Measurements from ENCODE around the gene ABI3BP. TPM values are rescaled to one million over a fixed set of nuclear protein-coding genes. Genes with fewer than 3 reads are reported as not detected.
A peak's percentile ranks its signal among the peaks of the same experiment; 100 is the strongest.
"Not testable (repeated sequence)": the region's sequence is repeated elsewhere in the genome, so short reads cannot be mapped to it uniquely, and the experiment has no call there.

The ABI3BP gene
- total RNA-seq (ENCODE audit: insufficient read depth, low replicate concordance): 51.8 TPM

GRCh38 chr3:100993309-100993708, at the start of gene ABI3BP:
TSS of gene ABI3BP (minus strand) at chr3:100993421. CDS start at chr3:100993384, 37 bp downstream.
- DNase-seq (ENCODE audit: low spot score): peak; percentile 90

DNA sequence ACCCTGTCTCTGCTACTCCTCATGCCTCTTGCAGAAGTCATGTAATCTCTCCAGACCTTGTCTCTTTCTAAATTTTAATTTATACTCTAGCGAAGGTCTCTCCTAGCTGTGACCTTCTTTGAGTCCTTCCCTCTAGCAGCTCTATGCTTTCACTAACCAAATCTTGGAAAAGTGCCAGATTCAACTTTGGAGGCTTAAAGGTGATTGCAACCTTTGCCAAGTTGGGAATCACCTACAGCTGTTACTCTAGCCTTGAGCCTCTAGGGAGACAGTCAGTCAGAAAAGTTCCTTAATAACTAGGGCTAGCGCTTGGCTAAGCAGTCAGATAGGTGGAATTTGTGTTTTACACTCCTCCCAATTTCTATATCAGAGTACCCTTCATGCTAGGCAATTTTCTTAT, 46.1 kb upstream of the ABI3BP start:
- DNase-seq (ENCODE audit: low spot score): no peak

- DNase-seq (ENCODE audit: low spot score): no peak
Measured at GRCh38 chr3:101038880-101039279, 45.7 kb upstream of the ABI3BP start.

DNA sequence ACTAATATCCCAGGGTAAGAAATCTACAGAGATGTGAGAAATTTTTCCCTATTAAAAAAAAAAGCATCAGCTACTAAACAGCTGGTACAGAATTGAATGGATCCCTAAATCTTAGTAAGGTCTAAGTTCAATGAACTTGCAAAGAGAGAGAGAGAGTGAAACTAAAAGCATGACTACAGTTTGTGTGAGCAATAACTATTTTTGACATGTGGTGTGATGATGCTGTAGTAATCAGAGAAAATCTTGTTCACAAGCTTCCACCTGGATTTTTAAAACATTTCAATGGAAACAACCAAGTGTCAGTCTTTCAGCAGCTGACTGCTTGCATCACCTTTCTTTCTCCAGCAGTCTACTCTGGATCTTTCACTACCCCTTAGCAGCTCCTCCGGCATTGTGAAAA, 45.2 kb upstream of the ABI3BP start:
- no peak for DNase-seq (ENCODE audit: low spot score)

DNA sequence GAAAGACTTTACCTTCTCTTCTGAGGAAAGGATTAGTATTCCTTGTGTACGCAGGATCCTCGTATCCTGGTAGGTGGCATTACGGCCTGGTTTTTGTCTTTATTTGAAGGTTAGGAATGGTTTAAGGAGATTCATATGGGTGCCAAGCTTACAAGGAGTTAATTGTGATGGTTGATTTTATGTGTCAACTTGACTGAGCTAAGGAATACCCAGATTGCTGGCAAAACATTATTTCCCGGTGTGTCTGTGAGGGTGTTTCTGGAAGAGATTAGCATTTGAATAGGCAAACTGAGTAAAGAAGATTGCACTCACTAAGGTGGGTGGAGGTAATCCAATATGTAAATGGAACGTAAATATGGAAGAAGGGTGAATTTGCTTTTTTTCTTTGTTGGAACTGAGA, 44.4 kb upstream of the ABI3BP start:
- no peak for DNase-seq (ENCODE audit: low spot score)

- no peak for DNase-seq (ENCODE audit: low spot score)
Measured at GRCh38 chr3:101036676-101037075, 43.5 kb upstream of the ABI3BP start.

DNA sequence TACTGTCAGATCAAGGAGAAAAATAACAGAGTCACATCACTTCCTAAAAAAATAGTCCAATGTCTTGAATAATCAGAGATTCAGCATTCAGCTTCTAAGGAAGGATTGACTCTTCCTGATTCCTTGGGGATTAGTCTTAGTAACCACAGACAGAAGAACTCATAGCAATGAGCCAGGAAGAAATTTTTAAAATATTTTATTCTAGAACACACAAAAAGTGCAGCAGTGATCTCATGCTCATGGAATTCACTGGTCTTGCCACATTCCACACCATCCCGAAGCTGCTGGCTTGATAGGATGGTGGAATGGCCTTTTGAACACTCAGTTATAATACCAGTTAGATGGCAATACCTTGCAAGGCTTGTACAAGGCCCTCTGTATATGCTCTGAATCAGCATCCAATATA, 43.0 kb upstream of the ABI3BP start:
- peak; percentile 91 for DNase-seq (ENCODE audit: low spot score)

DNA sequence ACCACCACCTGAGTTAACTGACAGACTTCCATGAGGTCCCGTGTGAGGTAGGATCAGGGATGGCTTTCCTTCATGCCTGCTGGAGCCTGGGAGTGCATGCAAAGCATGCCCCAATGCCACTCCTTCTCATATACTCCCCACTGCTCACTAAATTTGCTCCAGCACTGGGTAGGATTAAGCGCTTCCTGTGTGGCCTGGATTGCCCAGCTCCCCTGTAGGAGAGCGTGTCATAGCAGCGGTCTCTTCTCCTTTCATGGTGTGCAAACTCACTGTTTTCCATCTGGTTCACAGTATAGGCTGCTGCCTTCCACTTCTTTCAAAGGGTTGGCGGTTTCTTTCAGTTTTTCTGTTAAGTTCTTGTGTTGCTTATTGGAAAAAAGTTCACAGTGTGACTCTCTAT, 34.1 kb upstream of the ABI3BP start:
- no peak for DNase-seq (ENCODE audit: low spot score)

- DNase-seq (ENCODE audit: low spot score): no peak
Measured at GRCh38 chr3:101026881-101027280, 33.7 kb upstream of the ABI3BP start.

- no peak for DNase-seq (ENCODE audit: low spot score)
Measured at GRCh38 chr3:101026244-101026643, 33.0 kb upstream of the ABI3BP start.

DNA sequence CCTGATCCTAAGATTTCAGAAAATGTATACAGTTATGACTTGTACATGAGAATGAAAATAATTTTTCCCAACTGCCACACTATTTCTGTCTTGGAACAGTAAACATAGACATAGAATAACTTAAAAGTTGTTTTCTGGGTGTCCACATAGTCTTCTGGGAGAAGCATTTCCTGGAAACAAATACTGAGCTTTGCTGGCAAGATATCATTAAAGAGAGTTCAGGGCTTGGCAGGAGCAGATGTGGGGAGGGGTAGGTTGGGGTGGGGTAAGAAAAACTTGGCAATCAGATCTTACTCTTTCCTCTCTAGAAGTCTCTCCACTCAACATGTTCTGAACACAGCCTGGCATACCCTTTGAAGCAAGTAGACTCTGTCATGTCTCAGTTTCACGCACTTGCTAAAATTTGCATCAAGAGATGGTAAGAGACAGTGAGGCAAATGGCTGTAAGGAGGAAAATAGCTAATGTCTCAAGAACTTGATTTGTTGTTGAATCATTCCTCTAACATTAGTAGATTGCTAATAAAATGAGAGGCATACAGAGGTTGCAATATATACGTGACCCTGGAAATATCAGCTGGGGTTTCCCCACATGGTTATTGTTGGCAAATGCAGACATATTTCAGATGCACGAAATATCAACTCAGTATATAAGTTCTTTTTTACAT, 27.3 kb upstream of the ABI3BP start:
- DNase-seq (ENCODE audit: low spot score): no peak

- peak; percentile 80 for DNase-seq (ENCODE audit: low spot score)
Measured at GRCh38 chr3:101017017-101017416, 23.8 kb upstream of the ABI3BP start.

DNA sequence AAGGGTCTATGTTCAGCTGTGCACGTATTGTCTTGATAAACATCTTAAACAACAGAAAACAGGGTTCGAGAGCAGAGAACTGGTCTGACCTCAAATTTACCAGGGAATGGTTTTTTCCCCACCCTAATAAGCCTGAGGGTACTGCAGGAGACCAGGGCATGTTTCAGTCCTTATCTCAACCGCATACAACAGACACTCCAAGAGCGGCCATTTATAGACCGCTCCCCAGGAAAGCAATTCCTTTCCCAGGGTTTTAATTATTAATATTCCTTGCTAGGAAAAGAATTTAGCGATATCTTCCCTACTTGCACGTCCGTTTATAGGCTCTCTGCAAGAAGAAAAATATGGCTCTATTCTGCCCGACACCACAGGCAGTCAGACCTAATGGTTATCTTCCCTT, 19.1 kb upstream of the ABI3BP start:
- not testable (repeated sequence) for DNase-seq (ENCODE audit: low spot score)

DNA sequence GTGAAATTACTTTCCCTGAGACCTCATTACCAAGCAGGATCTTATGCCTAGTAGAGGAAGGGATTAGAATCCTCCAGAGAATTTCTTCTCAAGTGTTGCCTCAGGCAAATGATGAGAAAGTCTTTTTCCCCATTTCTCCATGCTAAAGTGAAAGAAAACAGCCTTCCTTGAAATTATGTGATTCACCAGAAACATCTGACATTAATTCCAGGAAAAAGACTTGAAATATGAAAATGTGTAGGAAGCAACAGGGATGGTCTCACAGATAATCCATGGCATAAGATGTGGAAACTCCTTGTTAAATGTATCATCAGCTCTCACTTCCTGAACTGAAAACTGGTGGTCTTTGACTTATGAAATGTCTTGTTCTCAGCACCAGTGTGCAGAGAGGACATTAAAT, 17.9 kb upstream of the ABI3BP start:
- DNase-seq (ENCODE audit: low spot score): no peak

DNA sequence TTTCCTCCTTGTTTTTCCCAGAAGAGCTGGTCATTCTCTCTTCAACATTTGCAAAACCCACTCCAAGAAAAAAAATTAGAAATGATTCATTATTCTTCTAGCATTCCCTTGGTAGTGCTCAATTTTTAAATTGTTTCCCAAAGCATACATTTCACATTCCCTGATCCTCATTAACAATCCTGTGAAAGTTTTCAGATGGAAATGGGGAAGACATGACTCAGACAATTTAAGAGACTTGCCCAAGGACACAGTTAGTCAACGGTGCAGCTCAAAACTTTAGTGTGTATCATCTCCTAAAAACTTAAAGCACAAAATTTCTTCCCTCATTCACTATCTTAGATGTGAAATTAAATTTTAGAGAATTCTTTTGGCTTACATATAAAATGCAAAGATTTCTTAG, 17.1 kb upstream of the ABI3BP start:
- no peak for DNase-seq (ENCODE audit: low spot score)

- no peak for DNase-seq (ENCODE audit: low spot score)
Measured at GRCh38 chr3:101009386-101009785, 16.2 kb upstream of the ABI3BP start.

GRCh38 chr3:100999160-100999559, 5.9 kb upstream of the ABI3BP start:
- DNase-seq (ENCODE audit: low spot score): no peak

DNA sequence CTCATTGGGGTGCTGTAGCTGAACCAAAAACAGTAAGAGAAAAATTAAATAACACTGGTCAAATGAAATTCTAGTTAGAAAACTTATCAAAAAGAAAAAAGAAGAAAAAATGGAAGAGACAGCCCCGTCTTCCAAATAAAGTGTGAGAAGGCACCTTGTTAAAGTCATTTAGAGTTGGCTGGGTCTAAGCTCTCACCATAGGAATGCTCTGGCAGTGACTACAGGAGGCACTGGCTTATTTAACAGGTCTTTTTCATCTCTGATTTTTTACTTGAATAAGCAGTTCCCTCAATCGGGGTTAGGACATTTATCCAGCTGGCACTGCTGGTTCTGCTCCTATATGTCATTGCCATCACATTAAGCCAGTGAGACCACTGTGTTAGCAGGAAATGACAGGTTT, 1.6 kb upstream of the ABI3BP start:
- no peak for DNase-seq (ENCODE audit: low spot score)

DNA sequence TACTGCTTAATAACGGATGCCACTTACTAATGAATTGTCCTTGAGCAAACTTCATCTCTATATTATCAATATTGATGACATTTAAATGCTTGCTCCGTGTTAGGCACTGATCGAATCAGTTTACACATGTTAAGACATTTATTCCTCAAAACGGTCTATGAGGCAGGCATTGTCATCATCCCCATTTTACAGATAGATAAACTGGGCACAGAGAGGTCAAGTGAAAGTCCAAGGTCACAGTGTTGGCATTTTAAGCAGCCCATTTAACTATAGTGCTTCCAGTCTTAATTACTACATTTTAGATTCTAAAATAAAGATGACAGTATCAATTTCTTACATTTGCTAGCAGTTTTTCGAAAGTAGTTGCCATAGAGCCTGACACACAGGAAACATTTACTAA, 966 bp upstream of the ABI3BP start:
- DNase-seq (ENCODE audit: low spot score): no peak

DNA sequence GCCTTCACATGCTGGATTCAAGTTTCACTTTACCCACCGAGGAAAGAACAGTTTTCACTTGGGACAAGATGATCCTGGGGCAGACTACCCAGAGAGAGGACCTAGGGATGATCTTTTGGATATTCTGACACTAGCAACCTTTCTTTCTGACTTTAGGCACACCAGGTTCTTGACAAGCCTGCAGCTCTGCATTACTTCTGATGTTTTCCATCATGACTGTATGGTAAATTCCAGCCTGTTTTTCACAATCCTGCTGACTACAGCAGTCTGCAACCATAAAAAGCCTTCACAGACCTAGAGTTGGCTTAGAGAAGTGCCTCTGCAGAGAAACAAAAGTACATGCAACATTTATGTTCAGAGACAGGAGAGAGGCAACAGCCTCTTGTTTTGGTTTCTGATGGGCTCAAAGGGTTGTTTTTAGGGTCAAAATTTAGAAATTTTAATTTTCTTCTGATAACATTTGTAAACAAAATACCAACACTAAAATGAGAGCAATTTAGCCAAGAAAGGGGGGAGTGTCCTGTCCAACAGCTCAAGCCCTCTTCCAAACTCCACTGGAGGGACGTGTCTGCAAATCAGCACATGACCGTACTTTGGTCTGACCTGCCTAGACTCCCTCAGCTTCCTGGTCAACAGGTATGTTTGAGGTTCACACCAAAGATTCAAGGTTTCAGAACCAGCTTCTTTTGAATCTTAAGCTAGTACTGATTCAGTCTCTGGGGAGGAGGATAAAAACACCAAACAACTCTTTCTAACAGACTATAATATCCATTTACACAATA, 799 bp downstream of the ABI3BP start:
- DNase-seq (ENCODE audit: low spot score): peak; percentile 89

DNA sequence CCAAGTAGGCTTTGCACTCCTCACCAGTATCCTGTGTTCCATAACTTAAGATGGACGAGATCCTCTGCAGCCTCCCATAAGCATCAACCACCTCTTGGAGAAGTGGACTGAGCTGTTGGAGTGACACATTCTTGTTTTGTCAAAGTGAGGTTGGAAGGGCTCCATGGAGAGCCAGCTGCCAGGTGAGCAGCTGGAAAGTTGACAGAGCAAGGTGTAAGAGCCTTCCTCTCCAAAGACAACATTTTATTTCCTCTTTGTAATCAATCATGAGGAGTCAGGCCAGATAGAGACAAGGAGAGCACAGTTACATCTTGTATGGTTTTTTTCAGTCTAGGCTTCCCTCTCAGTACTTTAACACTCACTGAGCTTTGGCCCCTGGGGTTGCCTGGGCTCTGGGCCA, 5.1 kb downstream of the ABI3BP start:
- no peak for DNase-seq (ENCODE audit: low spot score)

DNA sequence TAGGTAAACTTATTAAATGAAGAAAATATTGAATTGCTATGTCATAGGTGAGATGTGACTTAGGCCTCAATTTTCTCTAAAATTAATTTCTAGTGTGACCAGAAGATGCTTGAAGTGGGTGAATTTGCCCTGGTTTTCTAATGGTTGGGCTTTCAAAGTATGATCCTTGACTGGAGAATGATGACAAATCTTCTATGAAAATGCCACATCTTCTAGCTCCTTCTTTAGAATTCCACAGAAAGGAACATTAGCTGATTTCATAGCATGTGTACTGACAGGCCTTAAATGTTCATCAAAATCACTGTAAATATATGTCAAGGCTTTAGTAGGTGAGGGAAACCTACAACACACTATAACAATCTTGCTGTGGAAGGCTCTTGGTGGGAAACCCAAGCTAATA, 8.9 kb downstream of the ABI3BP start:
- peak; percentile 36 for DNase-seq (ENCODE audit: low spot score)

DNA sequence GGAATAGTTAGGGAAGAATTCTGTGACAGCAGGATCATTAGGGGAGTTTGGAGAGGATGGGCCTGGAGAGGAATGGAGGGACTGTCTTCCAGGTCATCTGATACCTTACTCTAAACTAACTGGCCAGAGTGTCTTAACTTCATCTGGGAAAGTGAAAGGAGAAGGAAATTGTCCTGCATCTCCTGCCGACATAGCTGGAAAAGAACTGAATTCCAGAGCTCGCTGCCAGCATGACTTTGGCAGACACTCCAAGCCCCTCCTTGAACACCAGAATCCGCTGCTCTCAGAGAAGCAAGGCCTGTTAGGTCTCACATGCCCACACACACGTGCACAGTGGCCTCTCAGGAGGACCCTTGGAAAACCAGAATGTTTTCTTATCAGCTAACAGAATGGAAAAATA, 10.5 kb downstream of the ABI3BP start:
- DNase-seq (ENCODE audit: low spot score): peak; percentile 91
